ENCODE results near the gene RBM38.

The RBM38 gene

DNA sequence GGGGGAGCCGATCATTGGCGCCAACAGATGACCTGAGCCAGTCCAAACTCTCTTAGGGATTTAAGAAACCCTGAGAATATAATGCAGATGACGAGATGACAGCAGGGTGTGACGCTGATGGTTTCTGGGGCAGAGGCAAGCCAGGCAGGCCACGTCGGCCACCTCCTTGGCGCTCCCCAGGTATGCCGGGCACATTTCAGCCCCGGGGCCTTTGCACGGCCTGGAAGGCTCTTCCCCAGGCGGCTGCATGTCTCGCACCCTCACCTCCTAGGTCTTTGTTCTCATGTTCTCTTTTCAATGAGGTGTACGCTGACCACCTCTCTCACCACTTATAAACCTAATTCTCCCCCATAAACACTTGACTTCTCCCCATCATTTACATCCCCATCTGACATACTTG lies 64.9 kb downstream of the RBM38 start:
- Histone ChIP-seq H3K27ac (no peak overlapping the region), H3K36me3 (no peaks in the 10 kb centered on the region), H3K4me1 (ENCODE audit: control insufficient read depth in 1 of 2, insufficient read depth in 1 of 2, low read depth in 1 of 2, low read length in 1 of 2) (peaks cover 70 to 84% of the 10 kb centered on the region in 2 experiments), H3K9me3 (no peaks in the 10 kb centered on the region), H3K27me3 (no peaks in the 10 kb centered on the region), H3K4me3 (ENCODE audit: low read depth in 1 of 2, low read length in 1 of 2) (no peak overlapping the region)
- TF ChIP-seq, protein P1, sequence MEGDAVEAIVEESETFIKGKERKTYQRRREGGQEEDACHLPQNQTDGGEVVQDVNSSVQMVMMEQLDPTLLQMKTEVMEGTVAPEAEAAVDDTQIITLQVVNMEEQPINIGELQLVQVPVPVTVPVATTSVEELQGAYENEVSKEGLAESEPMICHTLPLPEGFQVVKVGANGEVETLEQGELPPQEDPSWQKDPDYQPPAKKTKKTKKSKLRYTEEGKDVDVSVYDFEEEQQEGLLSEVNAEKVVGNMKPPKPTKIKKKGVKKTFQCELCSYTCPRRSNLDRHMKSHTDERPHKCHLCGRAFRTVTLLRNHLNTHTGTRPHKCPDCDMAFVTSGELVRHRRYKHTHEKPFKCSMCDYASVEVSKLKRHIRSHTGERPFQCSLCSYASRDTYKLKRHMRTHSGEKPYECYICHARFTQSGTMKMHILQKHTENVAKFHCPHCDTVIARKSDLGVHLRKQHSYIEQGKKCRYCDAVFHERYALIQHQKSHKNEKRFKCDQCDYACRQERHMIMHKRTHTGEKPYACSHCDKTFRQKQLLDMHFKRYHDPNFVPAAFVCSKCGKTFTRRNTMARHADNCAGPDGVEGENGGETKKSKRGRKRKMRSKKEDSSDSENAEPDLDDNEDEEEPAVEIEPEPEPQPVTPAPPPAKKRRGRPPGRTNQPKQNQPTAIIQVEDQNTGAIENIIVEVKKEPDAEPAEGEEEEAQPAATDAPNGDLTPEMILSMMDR (IDR thresholded peaks at IDR 0.05) = no peak

DNA sequence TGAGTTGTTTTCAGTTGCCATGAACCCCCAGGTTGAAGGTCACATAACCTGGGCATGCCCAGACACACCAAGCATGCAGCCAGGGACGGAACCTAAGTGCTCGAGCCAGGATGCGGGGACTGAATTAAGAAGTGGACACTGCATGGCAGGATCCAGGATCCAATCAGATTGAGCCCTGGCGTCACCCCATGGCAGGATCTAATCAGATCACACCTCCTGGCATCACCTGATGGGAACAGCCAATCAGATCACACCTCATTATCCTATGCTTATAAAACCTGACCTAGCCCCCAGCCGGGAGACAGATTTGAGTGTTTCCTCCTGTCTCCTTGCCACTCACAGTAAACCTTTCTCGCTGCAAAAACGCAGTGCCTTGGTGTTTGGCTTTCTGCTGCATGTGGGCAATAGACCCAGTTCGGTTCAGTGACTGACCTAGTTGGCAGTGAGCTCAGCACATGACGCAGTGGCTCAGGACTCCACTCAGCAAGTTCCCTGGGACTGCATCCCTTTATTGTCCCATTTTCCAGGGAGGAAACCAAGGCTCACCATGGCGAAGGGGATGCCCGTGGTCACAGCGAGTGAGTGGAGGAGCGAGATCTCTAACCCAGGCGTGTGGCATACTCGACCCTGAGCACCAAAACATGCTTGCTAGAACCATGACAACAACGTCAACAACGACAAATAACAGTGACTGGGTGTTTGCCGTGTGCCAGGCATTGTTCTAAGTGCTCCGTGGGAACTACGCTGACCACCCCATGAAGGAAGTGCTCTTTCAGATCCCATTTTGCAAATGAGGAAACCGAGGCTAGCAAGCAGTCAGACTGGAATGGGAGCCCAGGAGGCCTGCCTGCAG lies 66.3 kb downstream of the RBM38 start:
- no peak overlapping the region for H3K27ac ChIP-seq
- H3K4me1 ChIP-seq (ENCODE audit: control insufficient read depth in 1 of 2, insufficient read depth in 1 of 2, low read depth in 1 of 2, low read length in 1 of 2) = peaks cover 70 to 84% of the 10 kb centered on the region in 2 experiments
- no peak overlapping the region for H3K4me3 ChIP-seq (ENCODE audit: low read depth in 1 of 2, low read length in 1 of 2)
- TF ChIP-seq, protein P1 (IDR thresholded peaks at IDR 0.05) = no peak
- H3K36me3 ChIP-seq = no peaks in the 10 kb centered on the region
- no peaks in the 10 kb centered on the region for H3K9me3 ChIP-seq
- H3K27me3 ChIP-seq = no peaks in the 10 kb centered on the region

DNA sequence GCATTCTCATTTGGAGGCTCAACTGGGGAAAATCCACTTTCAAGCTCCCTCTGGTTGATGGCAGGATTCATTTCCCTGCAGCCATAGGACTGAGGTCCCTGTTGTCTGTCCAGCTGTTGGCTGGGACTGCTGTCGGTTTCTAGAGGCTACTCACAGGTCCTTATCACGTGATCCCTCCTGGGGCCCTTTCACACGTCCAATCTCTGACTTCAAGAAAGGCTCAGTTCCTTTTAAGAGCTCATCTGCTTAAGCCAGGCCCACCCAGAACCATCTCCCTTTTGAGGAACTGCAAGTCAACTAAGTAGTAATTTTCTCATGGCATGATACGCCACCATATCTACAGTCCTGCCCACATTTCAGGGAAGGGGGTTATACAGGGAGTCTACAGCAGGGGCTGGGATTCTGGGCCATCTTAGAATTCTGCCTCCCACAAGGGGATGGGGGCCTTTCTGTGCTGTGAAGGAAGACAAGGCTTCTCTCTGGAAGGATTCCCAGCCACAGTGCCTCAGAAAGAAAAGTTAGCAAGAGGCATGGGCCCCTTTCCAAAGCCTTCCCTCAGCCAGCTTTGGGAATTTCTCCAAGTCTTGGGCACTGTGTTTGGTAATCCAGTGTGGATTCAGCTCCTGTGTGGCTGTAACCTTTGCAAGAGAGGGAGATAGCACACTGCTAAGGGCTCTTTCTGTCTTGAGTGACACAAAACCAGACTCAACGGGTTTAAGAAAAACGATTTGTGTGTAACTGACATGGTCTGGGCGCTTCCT lies 67.4 kb downstream of the RBM38 start:
- H3K4me1 ChIP-seq (ENCODE audit: control insufficient read depth in 1 of 2, insufficient read depth in 1 of 2, low read depth in 1 of 2, low read length in 1 of 2) = peaks cover 70 to 84% of the 10 kb centered on the region in 2 experiments
- no peaks in the 10 kb centered on the region for H3K36me3 ChIP-seq
- peak overlapping the region; percentile 82 for H3K27ac ChIP-seq
- H3K4me3 ChIP-seq (ENCODE audit: low read depth in 1 of 2, low read length in 1 of 2) = peak overlapping the region; percentile 14 to 30
- TF ChIP-seq, protein P1 (IDR thresholded peaks at IDR 0.05) = no peak
- H3K27me3 ChIP-seq = no peaks in the 10 kb centered on the region
- no peaks in the 10 kb centered on the region for H3K9me3 ChIP-seq

Data from neutrophil (primary cell).